ENCODE results near the gene SOX5.

Gene SOX5

GRCh38 chr12:23670684-23671083, 278.8 kb downstream of the SOX5 start:
- no peak for DNase-seq

- no peak for DNase-seq
These were observed 279.8 kb downstream of the SOX5 start for GRCh38 chr12:23669691-23670090.

- no peak for DNase-seq
These were observed 282.6 kb downstream of the SOX5 start for GRCh38 chr12:23666866-23667265.

- no peak for DNase-seq
These were observed 286.5 kb downstream of the SOX5 start for GRCh38 chr12:23662966-23663365.

- DNase-seq, result no peak
These were observed 290.3 kb downstream of the SOX5 start for GRCh38 chr12:23659131-23659530.

- no peak for DNase-seq
These were observed 291.9 kb downstream of the SOX5 start for GRCh38 chr12:23657598-23657997.

GRCh38 chr12:23655884-23656283, 293.6 kb downstream of the SOX5 start:
- DNase-seq, result no peak

- DNase-seq, result no peak
These were observed 294.4 kb downstream of the SOX5 start for GRCh38 chr12:23655112-23655511.

GRCh38 chr12:23648546-23648945, 300.9 kb downstream of the SOX5 start:
- DNase-seq, result no peak

- DNase-seq, result no peak
These were observed 308.7 kb downstream of the SOX5 start for GRCh38 chr12:23640754-23641153.

- no peak for DNase-seq
These were observed 315.1 kb downstream of the SOX5 start for GRCh38 chr12:23634344-23634743.

GRCh38 chr12:23631786-23632377, 317.6 kb downstream of the SOX5 start:
- no peak for DNase-seq

GRCh38 chr12:23630524-23630923, 318.9 kb downstream of the SOX5 start:
- DNase-seq, result no peak

GRCh38 chr12:23628806-23629205, 320.7 kb downstream of the SOX5 start:
- no peak for DNase-seq

GRCh38 chr12:23626791-23627190, 322.7 kb downstream of the SOX5 start:
- no peak for DNase-seq

GRCh38 chr12:23621900-23622299, 327.6 kb downstream of the SOX5 start:
- DNase-seq, result no peak

- no peak for DNase-seq
These were observed 330.8 kb downstream of the SOX5 start for GRCh38 chr12:23618718-23619117.

- DNase-seq, result no peak
These were observed 331.7 kb downstream of the SOX5 start for GRCh38 chr12:23617749-23618148.

GRCh38 chr12:23614280-23614679, 335.2 kb downstream of the SOX5 start:
- no peak for DNase-seq

GRCh38 chr12:23611320-23611719, 338.1 kb downstream of the SOX5 start:
- no peak for DNase-seq

GRCh38 chr12:23600919-23601318, 348.6 kb downstream of the SOX5 start:
- DNase-seq, result no peak

GRCh38 chr12:23596568-23596967, 352.9 kb downstream of the SOX5 start:
- DNase-seq, result no peak

- no peak for DNase-seq
These were observed 361.5 kb downstream of the SOX5 start for GRCh38 chr12:23587833-23588559.

- no peak for DNase-seq
These were observed 363.7 kb downstream of the SOX5 start for GRCh38 chr12:23585782-23586163.
